HEK293 (cell line): Measurements from ENCODE around the gene GMPR2.

ENCODE experiments used
- CTCF ChIA-PET: fragments of 350-600 bp; formaldehyde crosslinking; extraction: SDS; loops from one replicate; lab custom pipeline; 2021; ENCODE audit warnings: antibody characterized with exemption; lab: Yijun Ruan, JAX
- POLR2A ChIA-PET: fragments of 300-600 bp; formaldehyde crosslinking; extraction: SDS; loops from one replicate; lab custom pipeline; 2020; ENCODE audit warnings: antibody characterized with exemption, inconsistent platforms; lab: Yijun Ruan, JAX
- H3K27ac ChIP-seq: fragments of 200-500 bp; sonication (Bioruptor generic); 2 replicates; pipeline ENCODE4 v1.5.1; 2014; ENCODE audit warnings: low read depth, low read length, control low read depth, inconsistent platforms; ENCODE audit errors: extremely low read depth
- H3K36me3 ChIP-seq, 2 experiments: fragments of 200-500 bp in 1 of 2; sonication (Bioruptor generic) in 1 of 2; 1 replicate in 1 of 2; 2 replicates in 1 of 2; pipeline ENCODE4 v1.5.1; 2014 to 2017; ENCODE audit warnings: inconsistent platforms in 2 of 2, low read length in 2 of 2; ENCODE audit not compliant: control insufficient read depth in 2 of 2, insufficient read depth in 1 of 2
- H3K4me1 ChIP-seq: fragments of 200-500 bp; sonication (Bioruptor generic); 2 replicates; pipeline ENCODE4 v1.5.1; 2014; ENCODE audit warnings: mild to moderate bottlenecking, low read length, inconsistent platforms; ENCODE audit not compliant: control insufficient read depth, insufficient read depth
- H3K4me3 ChIP-seq: 2 replicates; pipeline ENCODE4 v1.5.1; 2011; ENCODE audit warnings: low read depth, mild to moderate bottlenecking, control low read depth, low read length, moderate library complexity
- H3K9me3 ChIP-seq: fragments of 200-500 bp; sonication (Bioruptor generic); 2 replicates; pipeline ENCODE4 v1.5.1; 2014; ENCODE audit warnings: low read depth, low read length, inconsistent platforms; ENCODE audit not compliant: control insufficient read depth, insufficient read depth
- BCL11A ChIP-seq: fragments of 450-650 bp; formaldehyde crosslinking; IDR thresholded peaks from 2 replicates; pipeline ENCODE4 v1.5.1; 2016; ENCODE audit warnings: low read depth, missing biosample characterization, missing genetic modification characterization
- GLIS1 ChIP-seq: fragments of 450-650 bp; formaldehyde crosslinking; IDR thresholded peaks from 2 replicates; pipeline ENCODE4 v1.5.1; 2016; ENCODE audit warnings: missing biosample characterization, missing genetic modification characterization
- MEIS1 ChIP-seq: sonication (generic); formaldehyde crosslinking; IDR thresholded peaks from 2 replicates; pipeline ENCODE4 v1.8.1; 2022; ENCODE audit warnings: missing genetic modification reagents, mild to moderate bottlenecking, borderline replicate concordance
- ZBTB48 ChIP-seq: fragments of 450-650 bp; formaldehyde crosslinking; IDR thresholded peaks from 2 replicates; pipeline ENCODE4 v1.5.1; 2016; ENCODE audit warnings: missing biosample characterization, missing genetic modification characterization
- ZNF211 ChIP-seq: fragments of 450-650 bp; formaldehyde crosslinking; IDR thresholded peaks from 2 replicates; pipeline ENCODE4 v1.5.1; 2016; ENCODE audit warnings: low read depth, missing biosample characterization, missing genetic modification characterization
- ZNF280D ChIP-seq: fragments of 450-650 bp; formaldehyde crosslinking; IDR thresholded peaks from 2 replicates; pipeline ENCODE4 v1.5.1; 2016; ENCODE audit warnings: missing biosample characterization, missing genetic modification characterization
- ZNF324 ChIP-seq: fragments of 450-650 bp; formaldehyde crosslinking; IDR thresholded peaks from 2 replicates; pipeline ENCODE4 v1.5.1; 2016; ENCODE audit warnings: missing biosample characterization, missing genetic modification characterization
- ZNF362 ChIP-seq: fragments of 450-650 bp; formaldehyde crosslinking; IDR thresholded peaks from 2 replicates; pipeline ENCODE4 v1.5.1; 2016; ENCODE audit warnings: missing biosample characterization, missing genetic modification characterization
- ZNF423 ChIP-seq: fragments of 450-650 bp; formaldehyde crosslinking; IDR thresholded peaks from 2 replicates; pipeline ENCODE4 v1.5.1; 2016; ENCODE audit warnings: missing biosample characterization, missing genetic modification characterization
- ZNF473 ChIP-seq: fragments of 450-650 bp; formaldehyde crosslinking; IDR thresholded peaks from 2 replicates; pipeline ENCODE4 v1.5.1; 2017; ENCODE audit warnings: missing biosample characterization, missing genetic modification characterization
- ZNF530 ChIP-seq: fragments of 450-650 bp; formaldehyde crosslinking; IDR thresholded peaks from 2 replicates; pipeline ENCODE4 v1.5.1; 2016; ENCODE audit warnings: low read depth, missing biosample characterization, missing genetic modification characterization
- ZNF624 ChIP-seq: fragments of 450-650 bp; formaldehyde crosslinking; IDR thresholded peaks from 2 replicates; pipeline ENCODE4 v1.5.1; 2017; ENCODE audit warnings: missing biosample characterization, missing genetic modification characterization
- ZNF76 ChIP-seq: fragments of 450-650 bp; formaldehyde crosslinking; IDR thresholded peaks from 2 replicates; pipeline ENCODE4; 2016; ENCODE audit warnings: low read depth, missing biosample characterization, missing genetic modification characterization, borderline replicate concordance
- ZXDB ChIP-seq: fragments of 450-650 bp; formaldehyde crosslinking; IDR thresholded peaks from 2 replicates; pipeline ENCODE4 v1.5.1; 2016; ENCODE audit warnings: missing biosample characterization, missing genetic modification characterization
- TF ChIP-seq, protein P1 (sequence below): fragments of 450-650 bp; formaldehyde crosslinking; IDR thresholded peaks from 2 replicates; pipeline ENCODE4 v1.5.1; 2016; ENCODE audit warnings: missing biosample characterization, missing genetic modification characterization
- TF ChIP-seq, protein P2 (sequence below): fragments of 450-650 bp; formaldehyde crosslinking; IDR thresholded peaks from 2 replicates; pipeline ENCODE4 v1.5.1; 2016; ENCODE audit warnings: missing biosample characterization, missing genetic modification characterization
- TF ChIP-seq, protein P3 (sequence below): fragments of 450-650 bp; formaldehyde crosslinking; IDR thresholded peaks from 2 replicates; pipeline ENCODE4 v1.5.1; 2017; ENCODE audit warnings: missing biosample characterization, missing genetic modification characterization

GMPR2 gene

DNA sequence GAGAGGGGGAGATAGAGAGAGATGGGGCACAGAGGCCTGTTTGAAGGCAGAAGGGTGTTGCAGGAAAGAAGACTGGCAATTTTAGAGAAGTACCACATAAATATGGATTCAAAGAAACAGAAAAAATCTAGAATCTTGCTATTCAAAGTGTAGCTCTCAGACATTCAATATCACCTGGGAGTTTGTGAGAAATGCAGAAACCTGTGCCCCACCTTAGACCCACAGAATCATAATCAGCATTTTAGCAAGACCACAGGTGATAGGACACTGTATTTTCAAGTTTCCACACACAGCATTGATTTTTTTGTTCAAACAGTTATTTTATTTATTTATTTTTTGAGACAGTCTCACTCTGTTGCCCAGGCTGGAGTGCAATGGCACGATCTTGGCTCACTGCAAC lies 3.8 kb upstream of the GMPR2 start:
- Histone ChIP-seq H3K4me3 (no peak overlapping the region), H3K27ac (no peak overlapping the region), H3K36me3 (peaks cover 23 to 31% of the 10 kb centered on the region in 2 experiments), H3K9me3 (no peaks in the 10 kb centered on the region), H3K4me1 (peaks cover 7% of the 10 kb centered on the region)
- CTCF ChIA-PET, result interaction anchor here (0.7 to 1.8 kb wide), 5 partner anchors 8 to 598 kb away, joined by 3 to 4 read pairs (median 3); partner anchors contain the start of gene MDP1
- POLR2A ChIA-PET, result interaction anchor here (1.9 kb wide), 1 partner anchor 34 kb away, joined by 6 read pairs; the partner anchor contains the start of gene TM9SF1
- TF ChIP-seq, protein P1, sequence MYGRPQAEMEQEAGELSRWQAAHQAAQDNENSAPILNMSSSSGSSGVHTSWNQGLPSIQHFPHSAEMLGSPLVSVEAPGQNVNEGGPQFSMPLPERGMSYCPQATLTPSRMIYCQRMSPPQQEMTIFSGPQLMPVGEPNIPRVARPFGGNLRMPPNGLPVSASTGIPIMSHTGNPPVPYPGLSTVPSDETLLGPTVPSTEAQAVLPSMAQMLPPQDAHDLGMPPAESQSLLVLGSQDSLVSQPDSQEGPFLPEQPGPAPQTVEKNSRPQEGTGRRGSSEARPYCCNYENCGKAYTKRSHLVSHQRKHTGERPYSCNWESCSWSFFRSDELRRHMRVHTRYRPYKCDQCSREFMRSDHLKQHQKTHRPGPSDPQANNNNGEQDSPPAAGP, result no peak
- no peak for TF ChIP-seq ZNF423 (tag by site-specific recombination)
- TF ChIP-seq ZNF473 (tag by site-specific recombination), result no peak
- no peak for TF ChIP-seq ZNF530 (tag by site-specific recombination)
- no peak for TF ChIP-seq MEIS1 (CRISPR knock-in tag)

DNA sequence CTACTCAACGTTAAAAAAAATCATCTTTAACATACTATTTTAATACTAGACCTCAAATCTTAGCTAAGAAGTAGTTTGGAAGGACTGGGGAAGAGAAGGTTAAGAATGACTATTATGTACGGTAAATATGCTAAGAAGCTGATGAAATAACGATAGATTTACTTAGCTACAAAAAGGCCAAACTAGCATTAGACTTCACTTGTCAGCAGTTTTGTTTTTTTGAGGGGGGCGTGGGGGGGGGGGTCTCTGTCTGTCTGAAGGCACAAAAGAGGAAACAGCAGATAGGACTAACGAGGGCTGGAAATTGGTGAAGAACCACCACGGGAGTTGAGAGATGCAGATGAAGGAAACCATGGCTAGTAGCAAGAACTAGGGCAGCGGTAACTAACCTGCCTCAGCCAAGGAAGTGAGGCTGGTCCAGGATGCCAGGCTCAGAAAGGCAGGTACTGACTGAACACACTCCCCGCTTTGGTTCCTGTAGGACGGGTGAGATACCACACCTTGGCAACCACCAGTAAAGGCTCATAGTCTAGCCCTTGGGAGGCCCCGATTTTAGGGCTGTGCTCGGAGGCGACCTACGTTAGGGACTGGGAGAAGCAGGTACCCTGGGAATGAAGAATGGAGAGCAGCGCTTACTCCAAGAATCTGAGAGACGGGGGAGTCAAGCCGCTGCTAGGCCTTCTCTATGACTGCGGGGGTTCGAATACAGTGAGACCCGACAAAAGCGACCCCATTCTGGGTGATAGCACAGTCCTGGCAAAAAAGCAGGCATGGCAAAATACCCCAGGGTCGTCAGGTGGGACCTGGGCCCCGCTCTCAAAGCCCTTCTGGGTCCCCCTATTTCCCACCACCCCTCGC lies 1.2 kb upstream of the GMPR2 start:
- H3K4me3 ChIP-seq, result peak overlapping the region; percentile 69
- no peaks in the 10 kb centered on the region for H3K9me3 ChIP-seq
- peaks cover 7% of the 10 kb centered on the region for H3K4me1 ChIP-seq
- ChIA-PET CTCF (interaction anchor here (0.6 to 1.0 kb wide), 5 partner anchors 10 to 1160 kb away, joined by 3 to 6 read pairs (median 4); partner anchors contain the start of genes MDP1 and TINF2), POLR2A (interaction anchor here (0.6 to 0.8 kb wide), 2 partner anchors 11 to 95 kb away, joined by 3 read pairs; partner anchors contain the start of genes PSME1 and TINF2)
- peak overlapping the region; percentile 92 for H3K27ac ChIP-seq
- peaks cover 21 to 45% of the 10 kb centered on the region in 2 experiments for H3K36me3 ChIP-seq
- TF ChIP-seq ZNF211 (no peak), ZBTB48 (tag by site-specific recombination) (peak; percentile 86), ZNF324 (peak; percentile 11; the same call in 1 of the 2 replicates), ZNF76 (peak; percentile 81)
- TF ChIP-seq, protein P2, sequence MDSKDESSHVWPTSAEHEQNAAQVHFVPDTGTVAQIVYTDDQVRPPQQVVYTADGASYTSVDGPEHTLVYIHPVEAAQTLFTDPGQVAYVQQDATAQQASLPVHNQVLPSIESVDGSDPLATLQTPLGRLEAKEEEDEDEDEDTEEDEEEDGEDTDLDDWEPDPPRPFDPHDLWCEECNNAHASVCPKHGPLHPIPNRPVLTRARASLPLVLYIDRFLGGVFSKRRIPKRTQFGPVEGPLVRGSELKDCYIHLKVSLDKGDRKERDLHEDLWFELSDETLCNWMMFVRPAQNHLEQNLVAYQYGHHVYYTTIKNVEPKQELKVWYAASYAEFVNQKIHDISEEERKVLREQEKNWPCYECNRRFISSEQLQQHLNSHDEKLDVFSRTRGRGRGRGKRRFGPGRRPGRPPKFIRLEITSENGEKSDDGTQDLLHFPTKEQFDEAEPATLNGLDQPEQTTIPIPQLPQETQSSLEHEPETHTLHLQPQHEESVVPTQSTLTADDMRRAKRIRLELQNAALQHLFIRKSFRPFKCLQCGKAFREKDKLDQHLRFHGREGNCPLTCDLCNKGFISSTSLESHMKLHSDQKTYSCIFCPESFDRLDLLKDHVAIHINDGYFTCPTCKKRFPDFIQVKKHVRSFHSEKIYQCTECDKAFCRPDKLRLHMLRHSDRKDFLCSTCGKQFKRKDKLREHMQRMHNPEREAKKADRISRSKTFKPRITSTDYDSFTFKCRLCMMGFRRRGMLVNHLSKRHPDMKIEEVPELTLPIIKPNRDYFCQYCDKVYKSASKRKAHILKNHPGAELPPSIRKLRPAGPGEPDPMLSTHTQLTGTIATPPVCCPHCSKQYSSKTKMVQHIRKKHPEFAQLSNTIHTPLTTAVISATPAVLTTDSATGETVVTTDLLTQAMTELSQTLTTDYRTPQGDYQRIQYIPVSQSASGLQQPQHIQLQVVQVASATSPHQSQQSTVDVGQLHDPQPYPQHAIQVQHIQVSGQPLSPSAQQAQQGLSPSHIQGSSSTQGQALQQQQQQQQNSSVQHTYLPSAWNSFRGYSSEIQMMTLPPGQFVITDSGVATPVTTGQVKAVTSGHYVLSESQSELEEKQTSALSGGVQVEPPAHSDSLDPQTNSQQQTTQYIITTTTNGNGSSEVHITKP (tag by site-specific recombination), result peak; percentile 93

- Histone ChIP-seq H3K27ac (peak within 1 kb of the TSS; percentile 92), H3K36me3 (peaks cover 17 to 49% of the 10 kb centered on the region in 2 experiments; a peak in 2 of 3 replicates), H3K9me3 (no peaks in the 10 kb centered on the region), H3K4me3 (peak within 1 kb of the TSS; percentile 69), H3K4me1 (peaks cover 7% of the 10 kb centered on the region)
- ChIA-PET POLR2A (interaction anchor here (1.8 kb wide), 1 partner anchor 10 kb away, joined by 10 read pairs; the partner anchor contains the start of gene TINF2), CTCF (interaction anchor here (1.6 kb wide), 1 partner anchor 142 kb away, joined by 3 read pairs; no protein-coding TSS in a partner anchor)
- TF ChIP-seq BCL11A (no peak), ZNF362 (tag by site-specific recombination) (no peak), ZNF76 (peak; percentile 97), ZXDB (peak; percentile 94), GLIS1 (peak; percentile 64; the same call in 1 of the 2 replicates), ZNF280D (no peak), ZNF624 (tag by site-specific recombination) (no peak)
- TF ChIP-seq, protein P3, sequence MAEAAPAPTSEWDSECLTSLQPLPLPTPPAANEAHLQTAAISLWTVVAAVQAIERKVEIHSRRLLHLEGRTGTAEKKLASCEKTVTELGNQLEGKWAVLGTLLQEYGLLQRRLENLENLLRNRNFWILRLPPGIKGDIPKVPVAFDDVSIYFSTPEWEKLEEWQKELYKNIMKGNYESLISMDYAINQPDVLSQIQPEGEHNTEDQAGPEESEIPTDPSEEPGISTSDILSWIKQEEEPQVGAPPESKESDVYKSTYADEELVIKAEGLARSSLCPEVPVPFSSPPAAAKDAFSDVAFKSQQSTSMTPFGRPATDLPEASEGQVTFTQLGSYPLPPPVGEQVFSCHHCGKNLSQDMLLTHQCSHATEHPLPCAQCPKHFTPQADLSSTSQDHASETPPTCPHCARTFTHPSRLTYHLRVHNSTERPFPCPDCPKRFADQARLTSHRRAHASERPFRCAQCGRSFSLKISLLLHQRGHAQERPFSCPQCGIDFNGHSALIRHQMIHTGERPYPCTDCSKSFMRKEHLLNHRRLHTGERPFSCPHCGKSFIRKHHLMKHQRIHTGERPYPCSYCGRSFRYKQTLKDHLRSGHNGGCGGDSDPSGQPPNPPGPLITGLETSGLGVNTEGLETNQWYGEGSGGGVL (tag by site-specific recombination), result 0 out of 2 replicates have a peak, but pooled peaks have one; percentile 8
Measured at GRCh38 chr14:24232121-24232644, 546 bp upstream of the GMPR2 start, which contains the start of gene NEDD8. Gene NEDD8, minus strand, starts transcription at chr14:24232367. Its CDS starts 100 bp downstream, at chr14:24232267.
